ENCODE data around the gene CEP55. TPM values are rescaled to one million over a fixed set of nuclear protein-coding genes. Genes with fewer than 3 reads are reported as not detected.

Gene CEP55
- total and polyA plus RNA-seq, 10 of the 15 experiments (the other 5 are each of a cell fraction or from before 2014, with no cell fraction given), result 14.6 to 83.6 (median 52.0) TPM

DNA sequence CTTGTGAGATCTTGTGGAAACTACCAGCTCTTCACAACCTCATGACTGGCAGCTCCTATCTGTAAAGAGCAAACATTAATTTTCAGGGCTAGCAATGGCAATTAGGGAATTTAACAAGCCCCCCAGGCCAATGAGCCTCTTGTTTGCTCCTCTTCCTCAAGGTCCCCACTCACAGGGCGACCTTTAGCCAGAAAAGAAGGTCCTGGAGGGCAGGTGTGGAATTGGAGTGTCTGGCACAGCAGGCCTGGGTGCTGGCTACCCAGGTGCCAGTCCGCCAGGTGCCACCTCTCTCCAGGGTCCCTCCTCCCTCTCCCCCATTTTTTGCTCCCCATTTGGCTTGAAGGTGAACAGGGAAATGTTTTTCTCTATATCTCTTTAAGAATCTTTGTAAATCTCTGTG is 1.9 kb upstream of the CEP55 start:
- in situ Hi-C loops (cut with MboI) (no loop called here), intact Hi-C loops (cut with micrococcal nuclease; ENCODE audit: unreplicated experiment) (no loop called here)
- BruUV-seq (replicated peaks), result no TSS peak
- Histone ChIP-seq H3K4me1 (ENCODE audit: control insufficient read depth, insufficient read depth, low read length) (peaks cover 4% of the 10 kb centered on the region), H2AFZ (ENCODE audit: control insufficient read depth, low read depth, low read length) (no peak overlapping the region), H3K4me3 (no peak overlapping the region), H3K9ac (ENCODE audit: control insufficient read depth, insufficient read depth, low read length) (no peak overlapping the region), H3K27me3 (replicated peaks in 1 of 2; ENCODE audit: control insufficient read depth in 2 of 2, insufficient read depth in 2 of 2, low read length in 1 of 2) (0 out of 4 replicates have a peak, but pooled peaks cover 0 to 3% of the 10 kb centered on the region in 2 experiments), H3K27ac (ENCODE audit: control insufficient read depth, insufficient read depth) (no peak overlapping the region), H3K9me3 (replicated peaks; ENCODE audit: control insufficient read depth, insufficient read depth, low read length) (no peaks in the 10 kb centered on the region), H3K36me3 (ENCODE audit: control insufficient read depth in 2 of 2, insufficient read depth in 2 of 2, low read length in 1 of 2) (no peaks in the 10 kb centered on the region), H3K4me2 (ENCODE audit: control insufficient read depth, insufficient read depth) (no peak overlapping the region), H3K79me2 (ENCODE audit: control insufficient read depth, insufficient read depth, low read length) (peaks cover 25% of the 10 kb centered on the region), H4K20me1 (ENCODE audit: control insufficient read depth, insufficient read depth) (no peaks in the 10 kb centered on the region)
- ChIA-PET SMC1A (ENCODE audit: uncharacterized antibody, unreplicated experiment) (interaction anchor here (0.8 kb wide), 1 partner anchor 25 kb away, joined by 3 read pairs; no protein-coding TSS in a partner anchor), CTCF (interaction anchor here (0.8 to 1.0 kb wide), 3 partner anchors 12 to 123 kb away, joined by 3 to 5 read pairs (median 3); partner anchors contain the start of gene MYOF), POLR2A (interaction anchor here (0.6 kb wide), 1 partner anchor 891 kb away, joined by 5 read pairs; no protein-coding TSS in a partner anchor), RAD21 (ENCODE audit: unreplicated experiment) (interaction anchor here (0.8 kb wide), 1 partner anchor 19 kb away, joined by 3 read pairs; no protein-coding TSS in a partner anchor)
- DNase-seq (ENCODE audit: low read depth, low spot score), result no peak
- FAIRE-seq, result no peak
- ATAC-seq, result no peak
- 60% methylated on average over 2 of the region's 2 CpGs for WGBS (ENCODE audit: insufficient coverage, insufficient replicate concordance, low lambda C conversion rate, missing lambda C conversion rate)
- TF ChIP-seq, protein P1, sequence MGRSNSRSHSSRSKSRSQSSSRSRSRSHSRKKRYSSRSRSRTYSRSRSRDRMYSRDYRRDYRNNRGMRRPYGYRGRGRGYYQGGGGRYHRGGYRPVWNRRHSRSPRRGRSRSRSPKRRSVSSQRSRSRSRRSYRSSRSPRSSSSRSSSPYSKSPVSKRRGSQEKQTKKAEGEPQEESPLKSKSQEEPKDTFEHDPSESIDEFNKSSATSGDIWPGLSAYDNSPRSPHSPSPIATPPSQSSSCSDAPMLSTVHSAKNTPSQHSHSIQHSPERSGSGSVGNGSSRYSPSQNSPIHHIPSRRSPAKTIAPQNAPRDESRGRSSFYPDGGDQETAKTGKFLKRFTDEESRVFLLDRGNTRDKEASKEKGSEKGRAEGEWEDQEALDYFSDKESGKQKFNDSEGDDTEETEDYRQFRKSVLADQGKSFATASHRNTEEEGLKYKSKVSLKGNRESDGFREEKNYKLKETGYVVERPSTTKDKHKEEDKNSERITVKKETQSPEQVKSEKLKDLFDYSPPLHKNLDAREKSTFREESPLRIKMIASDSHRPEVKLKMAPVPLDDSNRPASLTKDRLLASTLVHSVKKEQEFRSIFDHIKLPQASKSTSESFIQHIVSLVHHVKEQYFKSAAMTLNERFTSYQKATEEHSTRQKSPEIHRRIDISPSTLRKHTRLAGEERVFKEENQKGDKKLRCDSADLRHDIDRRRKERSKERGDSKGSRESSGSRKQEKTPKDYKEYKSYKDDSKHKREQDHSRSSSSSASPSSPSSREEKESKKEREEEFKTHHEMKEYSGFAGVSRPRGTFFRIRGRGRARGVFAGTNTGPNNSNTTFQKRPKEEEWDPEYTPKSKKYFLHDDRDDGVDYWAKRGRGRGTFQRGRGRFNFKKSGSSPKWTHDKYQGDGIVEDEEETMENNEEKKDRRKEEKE (IDR thresholded peaks at IDR 0.05), result no peak
- TF ChIP-seq NFYB (IDR thresholded peaks at IDR 0.05; ENCODE audit: insufficient read depth, low read depth, low read length) (no peak), ZBTB4 (CRISPR knock-in tag; IDR thresholded peaks at IDR 0.05) (no peak), PBX3 (IDR thresholded peaks at IDR 0.05; ENCODE audit: insufficient replicate concordance, low read depth, low read length) (no peak), MEF2A (IDR thresholded peaks at IDR 0.05; ENCODE audit: insufficient read depth, low read depth, low read length) (no peak), LARP7 (IDR thresholded peaks at IDR 0.05) (no peak), ASH2L (IDR thresholded peaks at IDR 0.05; ENCODE audit: borderline replicate concordance, low read depth) (no peak), MEF2B (IDR thresholded peaks at IDR 0.05; ENCODE audit: partially characterized antibody, poor library complexity, severe bottlenecking) (no peak)
- TF ChIP-seq, protein P2, sequence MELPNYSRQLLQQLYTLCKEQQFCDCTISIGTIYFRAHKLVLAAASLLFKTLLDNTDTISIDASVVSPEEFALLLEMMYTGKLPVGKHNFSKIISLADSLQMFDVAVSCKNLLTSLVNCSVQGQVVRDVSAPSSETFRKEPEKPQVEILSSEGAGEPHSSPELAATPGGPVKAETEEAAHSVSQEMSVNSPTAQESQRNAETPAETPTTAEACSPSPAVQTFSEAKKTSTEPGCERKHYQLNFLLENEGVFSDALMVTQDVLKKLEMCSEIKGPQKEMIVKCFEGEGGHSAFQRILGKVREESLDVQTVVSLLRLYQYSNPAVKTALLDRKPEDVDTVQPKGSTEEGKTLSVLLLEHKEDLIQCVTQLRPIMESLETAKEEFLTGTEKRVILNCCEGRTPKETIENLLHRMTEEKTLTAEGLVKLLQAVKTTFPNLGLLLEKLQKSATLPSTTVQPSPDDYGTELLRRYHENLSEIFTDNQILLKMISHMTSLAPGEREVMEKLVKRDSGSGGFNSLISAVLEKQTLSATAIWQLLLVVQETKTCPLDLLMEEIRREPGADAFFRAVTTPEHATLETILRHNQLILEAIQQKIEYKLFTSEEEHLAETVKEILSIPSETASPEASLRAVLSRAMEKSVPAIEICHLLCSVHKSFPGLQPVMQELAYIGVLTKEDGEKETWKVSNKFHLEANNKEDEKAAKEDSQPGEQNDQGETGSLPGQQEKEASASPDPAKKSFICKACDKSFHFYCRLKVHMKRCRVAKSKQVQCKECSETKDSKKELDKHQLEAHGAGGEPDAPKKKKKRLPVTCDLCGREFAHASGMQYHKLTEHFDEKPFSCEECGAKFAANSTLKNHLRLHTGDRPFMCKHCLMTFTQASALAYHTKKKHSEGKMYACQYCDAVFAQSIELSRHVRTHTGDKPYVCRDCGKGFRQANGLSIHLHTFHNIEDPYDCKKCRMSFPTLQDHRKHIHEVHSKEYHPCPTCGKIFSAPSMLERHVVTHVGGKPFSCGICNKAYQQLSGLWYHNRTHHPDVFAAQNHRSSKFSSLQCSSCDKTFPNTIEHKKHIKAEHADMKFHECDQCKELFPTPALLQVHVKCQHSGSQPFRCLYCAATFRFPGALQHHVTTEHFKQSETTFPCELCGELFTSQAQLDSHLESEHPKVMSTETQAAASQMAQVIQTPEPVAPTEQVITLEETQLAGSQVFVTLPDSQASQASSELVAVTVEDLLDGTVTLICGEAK (IDR thresholded peaks at IDR 0.05; ENCODE audit: borderline replicate concordance), result no peak
- TF ChIP-seq, protein P3, sequence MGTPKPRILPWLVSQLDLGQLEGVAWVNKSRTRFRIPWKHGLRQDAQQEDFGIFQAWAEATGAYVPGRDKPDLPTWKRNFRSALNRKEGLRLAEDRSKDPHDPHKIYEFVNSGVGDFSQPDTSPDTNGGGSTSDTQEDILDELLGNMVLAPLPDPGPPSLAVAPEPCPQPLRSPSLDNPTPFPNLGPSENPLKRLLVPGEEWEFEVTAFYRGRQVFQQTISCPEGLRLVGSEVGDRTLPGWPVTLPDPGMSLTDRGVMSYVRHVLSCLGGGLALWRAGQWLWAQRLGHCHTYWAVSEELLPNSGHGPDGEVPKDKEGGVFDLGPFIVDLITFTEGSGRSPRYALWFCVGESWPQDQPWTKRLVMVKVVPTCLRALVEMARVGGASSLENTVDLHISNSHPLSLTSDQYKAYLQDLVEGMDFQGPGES (IDR thresholded peaks at IDR 0.05), result no peak

Data from GM12878 (cell line).